GM12892 (cell line): ENCODE results near the gene ZDHHC21.

Source experiments
- POLR2A ChIP-seq: IDR thresholded peaks from 2 replicates; pipeline ENCODE4 v1.6.1; 2011; ENCODE audit warnings: low read depth, low read length, control low read depth
- POLR2AphosphoS5 ChIP-seq: IDR thresholded peaks from 2 replicates; pipeline ENCODE4 v1.6.1; 2011; ENCODE audit warnings: low read depth, low read length, control low read depth
- TAF1 ChIP-seq: IDR thresholded peaks from 2 replicates; pipeline ENCODE4 v1.6.1; 2011; ENCODE audit warnings: low read depth, mild to moderate bottlenecking, control low read depth, low read length, borderline replicate concordance

DNA sequence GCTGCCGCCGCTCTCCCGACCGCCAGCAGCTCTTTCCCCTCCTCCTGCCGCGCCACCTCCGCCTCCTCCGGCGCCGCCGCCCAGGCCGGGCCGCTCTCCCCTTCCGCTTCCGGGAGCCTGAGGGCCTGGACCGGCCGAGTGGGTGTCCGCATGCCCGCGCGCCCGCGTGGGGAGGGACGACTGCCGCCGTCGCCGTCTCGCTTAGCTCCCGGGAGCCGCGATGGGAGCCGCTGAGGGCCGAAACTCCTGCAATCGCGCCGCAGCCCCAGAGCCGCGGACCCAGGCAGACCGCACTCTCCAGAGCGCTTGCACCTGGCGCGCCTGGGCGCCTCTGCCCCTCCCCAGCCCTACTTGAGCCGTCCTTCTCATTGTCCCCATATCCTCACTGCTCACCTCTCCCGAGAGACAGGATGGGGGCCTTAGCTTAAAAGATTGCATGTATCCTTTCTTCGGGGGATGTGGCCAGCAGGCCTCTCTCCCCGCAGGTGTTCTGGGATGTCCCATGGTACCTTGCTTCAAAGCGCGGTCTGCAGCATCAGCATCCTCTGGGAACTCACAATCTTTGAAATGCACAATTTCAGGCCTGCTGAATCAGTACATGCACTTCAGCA lies at the start of gene ZDHHC21:
- TF ChIP-seq POLR2AphosphoS5 (peak; percentile 47; the same call in 1 of the 2 replicates), POLR2A (peak; percentile 83; the same call in 1 of the 2 replicates), TAF1 (no peak)
